ENCODE measurements around the gene BIVM.

Gene BIVM

GRCh38 chr13:102877303-102877702, 78.4 kb downstream of the BIVM start:
- in situ Hi-C loops (cut with MboI; ENCODE audit: low sequenced_read_pairs) = no loop called here

- in situ Hi-C loops (cut with MboI; ENCODE audit: low sequenced_read_pairs) = no loop called here
Measured at GRCh38 chr13:102878481-102878880, 79.6 kb downstream of the BIVM start.

DNA sequence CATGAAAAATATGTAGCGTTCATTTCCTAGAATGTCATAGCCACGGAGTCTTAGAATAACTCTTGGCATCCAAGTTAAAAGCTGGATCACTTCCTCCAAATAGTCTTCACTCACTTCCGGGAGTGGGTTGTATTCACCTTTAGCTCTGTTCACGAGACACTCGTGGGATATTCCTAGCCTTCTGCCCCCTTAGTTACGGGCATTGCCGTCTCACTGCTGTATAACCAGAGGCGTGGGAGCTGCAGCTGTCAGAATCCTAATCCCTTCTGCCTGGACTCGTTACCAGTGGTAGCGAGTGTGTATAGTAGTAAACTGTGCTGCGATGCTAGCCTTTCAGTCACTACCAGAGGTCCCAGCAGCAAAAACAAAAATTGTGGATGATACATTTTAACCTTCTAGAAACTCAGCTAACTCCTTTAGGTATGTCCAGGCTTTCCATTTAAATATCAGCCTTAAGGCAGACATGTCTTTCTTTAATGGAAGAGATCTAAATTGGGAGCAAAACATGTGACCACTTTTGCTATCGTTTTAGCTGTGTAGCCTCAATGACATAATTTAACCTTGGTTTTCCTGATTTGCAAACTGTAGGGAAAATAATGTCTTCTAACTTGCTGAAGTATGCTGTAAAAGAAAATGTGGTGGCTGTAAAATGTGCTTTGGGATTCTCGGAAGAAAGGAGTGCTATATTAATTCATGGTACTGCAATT, 81.0 kb downstream of the BIVM start:
- in situ Hi-C loops (cut with MboI; ENCODE audit: low sequenced_read_pairs) = no loop called here

GRCh38 chr13:102881819-102882686, 83.1 kb downstream of the BIVM start:
- in situ Hi-C loops (cut with MboI; ENCODE audit: low sequenced_read_pairs) = no loop called here
